UCSD-AML1 (cell line): ENCODE measurements around the gene MLH3.
"Not testable (repeated sequence)": the region's sequence is repeated elsewhere in the genome, so short reads cannot be mapped to it uniquely, and the experiment has no call there.

Experiments used
- DNase-seq: peaks from one replicate; lab custom pipeline; 2025; ENCODE audit not compliant: unreplicated experiment; lab: John Stamatoyannopoulos, UW

The MLH3 gene

GRCh38 chr14:75032939-75033338 lies 18.3 kb downstream of the MLH3 start:
- DNase-seq = no peak

GRCh38 chr14:75030147-75030546 lies 21.1 kb downstream of the MLH3 start:
- no peak for DNase-seq

GRCh38 chr14:75025876-75026275 lies 25.4 kb downstream of the MLH3 start:
- DNase-seq = no peak

- DNase-seq = no peak
Measured at GRCh38 chr14:75025082-75025481, 26.2 kb downstream of the MLH3 start.

GRCh38 chr14:75023108-75023507 lies 28.2 kb downstream of the MLH3 start:
- no peak for DNase-seq

- no peak for DNase-seq
Measured at GRCh38 chr14:75022655-75023054, 28.6 kb downstream of the MLH3 start.

- no peak for DNase-seq
Measured at GRCh38 chr14:75018694-75019093, 32.6 kb downstream of the MLH3 start.

- DNase-seq = no peak
Measured at GRCh38 chr14:75016815-75017214, 34.5 kb downstream of the MLH3 start.

GRCh38 chr14:75015496-75015895 lies 35.8 kb downstream of the MLH3 start:
- DNase-seq = no peak

- no peak for DNase-seq
Measured at GRCh38 chr14:75013290-75013689, 38.0 kb downstream of the MLH3 start.

GRCh38 chr14:75011356-75011994 lies 39.8 kb downstream of the MLH3 start:
- no peak for DNase-seq

- no peak for DNase-seq
Measured at GRCh38 chr14:75010472-75011093, 40.7 kb downstream of the MLH3 start.

GRCh38 chr14:75009176-75009575 lies 42.1 kb downstream of the MLH3 start:
- DNase-seq = no peak

- no peak for DNase-seq
Measured at GRCh38 chr14:75005357-75005756, 45.9 kb downstream of the MLH3 start.

GRCh38 chr14:75003250-75004027 lies 47.8 kb downstream of the MLH3 start:
- peak; percentile 46 for DNase-seq

GRCh38 chr14:75002392-75003249 lies 48.6 kb downstream of the MLH3 start, which contains the start of gene EIF2B2:
Gene EIF2B2, plus strand, starts transcription at chr14:75002921. Its CDS starts 70 bp downstream, at chr14:75002991.
- DNase-seq = peak; percentile 99

- no peak for DNase-seq
Measured at GRCh38 chr14:75001899-75002298, 49.4 kb downstream of the MLH3 start.

- no peak for DNase-seq
Measured at GRCh38 chr14:75001261-75001660, 50.0 kb downstream of the MLH3 start.

- not testable (repeated sequence) for DNase-seq
Measured at GRCh38 chr14:74995781-74996180, 55.5 kb downstream of the MLH3 start.

- DNase-seq = not testable (repeated sequence)
Measured at GRCh38 chr14:74994182-74994581, 57.1 kb downstream of the MLH3 start.

GRCh38 chr14:74988993-74989392 lies 62.3 kb downstream of the MLH3 start:
- DNase-seq = no peak
